ENCODE data around the gene MAD1L1. TPM values are rescaled to one million over a fixed set of nuclear protein-coding genes. Genes with fewer than 3 reads are reported as not detected.

MAD1L1 gene
- total and polyA plus RNA-seq, 2 of the 8 experiments (the other 6 are each of a cell fraction or from before 2014, with no cell fraction given) = 40.4 to 44.6 TPM

DNA sequence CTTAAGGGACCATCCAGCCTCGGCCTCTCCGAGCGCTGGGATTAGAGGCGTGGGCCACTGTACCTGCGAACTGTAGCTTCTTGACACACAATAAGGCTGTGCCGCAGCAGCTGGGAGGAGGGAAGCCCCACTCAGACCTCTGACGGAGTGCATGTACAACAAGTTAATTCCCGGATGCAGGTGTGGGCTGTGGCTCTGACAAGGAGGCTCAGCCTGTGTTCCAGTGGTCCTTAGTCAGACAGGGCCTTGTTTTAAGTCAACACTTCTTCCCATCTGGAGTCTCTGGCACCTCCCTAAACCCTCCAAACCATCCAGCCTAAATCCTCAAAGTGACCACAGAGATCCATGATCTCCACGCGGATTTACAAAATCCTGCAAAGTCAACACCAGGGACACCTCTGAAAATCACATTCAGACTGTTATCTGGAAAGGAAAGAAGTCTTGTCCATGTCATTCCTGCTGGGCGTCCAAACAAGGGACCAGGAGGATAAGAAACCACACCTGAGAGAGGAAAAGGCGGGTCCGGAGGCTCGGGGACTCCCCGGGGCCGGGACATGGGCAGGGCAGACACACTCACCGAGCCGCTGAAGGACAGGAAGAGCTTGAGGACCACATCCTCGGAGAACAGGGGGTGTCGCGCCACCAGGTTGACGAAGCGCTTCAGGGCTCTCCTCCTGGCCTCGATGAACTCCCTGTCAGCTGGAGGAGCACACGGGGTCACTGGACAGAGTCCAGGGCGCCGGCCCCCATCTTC, 38.7 kb upstream of the MAD1L1 start:
- Histone ChIP-seq H2BK5ac (ENCODE audit: low read depth, low read length) (no peak overlapping the region), H3K79me2 (ENCODE audit: control insufficient read depth in 1 of 2, insufficient read depth in 2 of 2, low read length in 2 of 2) (no peaks in the 10 kb centered on the region), H3K9ac (replicated peaks in 1 of 4; ENCODE audit: extremely low read depth in 1 of 4, low read depth in 3 of 4, low read length in 3 of 4) (no peak overlapping the region), H3K79me1 (ENCODE audit: low read depth, low read length) (no peaks in the 10 kb centered on the region), H3K4me1 (replicated peaks in 1 of 4; ENCODE audit: control insufficient read depth in 3 of 4, insufficient read depth in 4 of 4, low read length in 3 of 4) (peaks cover 0 to 12% (median 6%) of the 10 kb centered on the region in 4 experiments; a peak in 6 of 7 replicates), H2BK120ac (replicated peaks; ENCODE audit: low read depth, low read length) (no peak overlapping the region), H4K5ac (ENCODE audit: insufficient read length, low read depth, low read length) (no peak overlapping the region), H3K23ac (ENCODE audit: insufficient read length) (no peak overlapping the region), H3K27ac (ENCODE audit: low read depth, low read length) (no peak overlapping the region), H3K9me3 (ENCODE audit: insufficient read depth in 2 of 2, low read depth in 1 of 2, low read length in 1 of 2) (no peaks in the 10 kb centered on the region; a peak in 1 of 4 replicates), H3K4ac (replicated peaks; ENCODE audit: insufficient read length, low read depth, low read length) (no peak overlapping the region), H3K27me3 (replicated peaks in 1 of 4; ENCODE audit: control insufficient read depth in 3 of 4, extremely low read depth in 1 of 4, insufficient read depth in 3 of 4, low read length in 3 of 4) (no peaks in the 10 kb centered on the region), H2AFZ (ENCODE audit: low read length) (no peak overlapping the region), H4K91ac (replicated peaks; ENCODE audit: insufficient read length, low read length) (no peak overlapping the region), H4K20me1 (replicated peaks in 1 of 2; ENCODE audit: control insufficient read depth in 1 of 2, insufficient read depth in 2 of 2, low read length in 2 of 2) (peaks cover 0 to 2% of the 10 kb centered on the region in 2 experiments), H3K23me2 (ENCODE audit: low read depth, low read length) (no peaks in the 10 kb centered on the region), H3K4me3 (ENCODE audit: extremely low read depth in 1 of 4, insufficient read depth in 2 of 4, low read depth in 3 of 4, low read length in 4 of 4) (no peak overlapping the region), H3K56ac (replicated peaks; ENCODE audit: insufficient read length, low read depth, low read length) (no peak overlapping the region), H3K4me2 (ENCODE audit: insufficient read depth in 1 of 2, low read depth in 2 of 2, low read length in 2 of 2) (no peak overlapping the region), H2BK12ac (ENCODE audit: low read depth, low read length) (peak overlapping the region; percentile 29; the same call in 1 of the 2 replicates), H4K8ac (ENCODE audit: extremely low read depth, insufficient read depth, low read length) (peak overlapping the region; percentile 15; the same call in 1 of the 2 replicates), H2BK20ac (ENCODE audit: low read length) (no peak overlapping the region), H3K14ac (ENCODE audit: insufficient read length) (no peak overlapping the region), H2BK15ac (ENCODE audit: low read length) (no peak overlapping the region), H3K18ac (ENCODE audit: extremely low read depth, low read length) (no peak overlapping the region), H3K36me3 (ENCODE audit: control insufficient read depth in 2 of 4, insufficient read depth in 4 of 4, low read length in 3 of 4) (peaks cover 0 to 9% (median 4%) of the 10 kb centered on the region in 4 experiments; a peak in 2 of 8 replicates), H2AK5ac (ENCODE audit: low read depth, low read length) (no peak overlapping the region)
- WGBS, 2 experiments (ENCODE audit: extremely low coverage in 1 of 2, insufficient coverage in 1 of 2, insufficient read length in 1 of 2, insufficient replicate concordance in 2 of 2, low coverage in 1 of 2, low lambda C conversion rate in 2 of 2, missing lambda C conversion rate in 1 of 2) = 95% methylated on average over 27 of the region's 27 CpGs; no CpG with 5 or more reads in 1 of the 2 experiments
- CTCF ChIA-PET (ENCODE audit: partially characterized antibody) = no interaction called here
- no peak for DNase-seq (ENCODE audit: low read depth in 1 of 2, low spot score in 2 of 2)
- POLR2A ChIA-PET (ENCODE audit: partially characterized antibody) = interaction anchor here (0.6 to 1.6 kb wide), 3 partner anchors 14 to 39 kb away, joined by 3 read pairs; partner anchors contain the start of genes MRM2 and NUDT1
- no peak for FAIRE-seq
- TF ChIP-seq RXRA (IDR thresholded peaks at IDR 0.05; ENCODE audit: insufficient read depth, low read depth, low read length) (no peak), RFX5 (IDR thresholded peaks at IDR 0.05; ENCODE audit: borderline replicate concordance, low read depth, low read length) (no peak), E2F6 (IDR thresholded peaks at IDR 0.05) (no peak), CREB1 (IDR thresholded peaks at IDR 0.05) (no peak), CHD2 (IDR thresholded peaks at IDR 0.05; ENCODE audit: low read length) (no peak), YY1 (IDR thresholded peaks at IDR 0.05; ENCODE audit: low read depth, low read length) (no peak), HDAC2 (IDR thresholded peaks at IDR 0.05; ENCODE audit: borderline replicate concordance in 1 of 2, low read depth in 2 of 2, low read length in 2 of 2) (no peak), KDM5A (IDR thresholded peaks at IDR 0.05; ENCODE audit: low read length) (no peak), PHF8 (conservative IDR thresholded peaks at IDR 0.05; ENCODE audit: low read depth, low read length) (no peak), POU5F1 (IDR thresholded peaks at IDR 0.05; ENCODE audit: low read depth, low read length) (no peak), SP2 (IDR thresholded peaks at IDR 0.05; ENCODE audit: low read length) (no peak), EZH2 (IDR thresholded peaks at IDR 0.05; ENCODE audit: low read depth, low read length, severe bottlenecking) (no peak)
